ENCODE data around the gene EVA1C.
A peak's percentile ranks its signal among the peaks of the same experiment; 100 is the strongest.

EVA1C gene

DNA sequence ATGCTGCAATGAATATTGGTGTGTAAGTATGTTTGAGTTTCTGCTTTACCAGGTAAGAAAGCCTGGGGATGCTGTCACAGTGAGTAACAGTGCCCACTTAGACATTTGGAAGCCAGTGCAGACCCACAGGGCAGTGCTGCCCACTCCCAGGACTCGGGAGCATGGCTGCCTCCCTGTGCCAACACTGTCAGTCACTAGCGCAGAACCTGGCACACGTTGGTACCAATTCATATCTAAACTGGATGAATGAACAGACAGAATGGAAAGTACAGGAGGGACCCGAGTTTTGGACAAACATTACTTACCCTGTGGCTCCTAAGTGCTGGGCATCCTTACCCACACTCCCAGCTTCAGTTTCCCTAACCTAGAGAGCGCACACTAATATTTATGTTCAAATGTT lies 1.6 kb upstream of the EVA1C start:
- ATAC-seq: no peak
- Mint-ChIP-seq H3K4me3 (peak overlapping the region; percentile 42), H3K36me3 (no peaks in the 10 kb centered on the region), H3K4me1 (peaks cover 14% of the 10 kb centered on the region), H3K27ac (no peak overlapping the region), H3K9me3 (no peaks in the 10 kb centered on the region), H3K27me3 (peaks cover 56% of the 10 kb centered on the region)

DNA sequence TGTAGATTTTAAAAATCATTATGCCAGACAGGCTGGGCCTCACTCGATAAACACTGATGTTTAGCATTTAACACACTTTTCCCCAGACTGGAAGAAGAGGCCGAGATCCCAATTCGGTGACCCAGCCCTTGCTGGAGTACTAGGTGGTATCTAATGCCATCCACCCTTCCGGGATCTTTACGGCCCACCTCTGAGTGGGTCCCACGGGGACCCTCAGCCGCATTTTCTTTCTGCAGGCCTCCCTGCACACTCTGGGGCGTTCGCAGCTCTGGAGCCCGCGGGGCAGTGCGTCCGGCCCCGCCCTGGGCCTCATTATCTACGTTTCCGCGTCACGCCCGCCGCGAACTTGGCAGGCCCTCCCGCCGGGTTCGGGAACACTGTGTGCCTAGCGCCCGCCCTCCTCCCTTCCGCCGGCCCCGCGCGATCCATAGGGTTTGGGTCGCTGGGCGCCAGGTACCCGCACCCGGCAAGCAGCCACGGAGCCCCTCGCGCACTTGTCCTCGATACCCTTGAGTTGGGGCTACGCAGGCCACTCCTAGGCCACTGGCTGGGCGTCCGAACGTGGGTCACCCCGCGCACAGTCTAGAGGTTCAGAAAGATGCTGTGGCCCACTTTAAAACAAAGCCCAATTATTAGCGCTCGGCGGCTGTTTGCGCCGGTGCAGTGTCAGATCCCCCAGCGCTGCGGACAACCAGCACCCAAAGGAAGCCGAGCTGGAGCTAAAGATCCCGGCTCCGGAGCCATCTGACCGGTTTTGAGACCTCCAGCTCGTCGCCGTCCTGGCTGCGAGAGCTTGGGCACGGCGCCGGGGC lies 950 bp upstream of the EVA1C start:
- peak; percentile 53 for ATAC-seq
- no peaks in the 10 kb centered on the region for H3K36me3 Mint-ChIP-seq
- peak overlapping the region; percentile 90 for H3K4me3 Mint-ChIP-seq
- H3K27ac Mint-ChIP-seq: peak overlapping the region; percentile 77
- no peaks in the 10 kb centered on the region for H3K9me3 Mint-ChIP-seq
- H3K27me3 Mint-ChIP-seq: peaks cover 63% of the 10 kb centered on the region
- peaks cover 14% of the 10 kb centered on the region for H3K4me1 Mint-ChIP-seq

DNA sequence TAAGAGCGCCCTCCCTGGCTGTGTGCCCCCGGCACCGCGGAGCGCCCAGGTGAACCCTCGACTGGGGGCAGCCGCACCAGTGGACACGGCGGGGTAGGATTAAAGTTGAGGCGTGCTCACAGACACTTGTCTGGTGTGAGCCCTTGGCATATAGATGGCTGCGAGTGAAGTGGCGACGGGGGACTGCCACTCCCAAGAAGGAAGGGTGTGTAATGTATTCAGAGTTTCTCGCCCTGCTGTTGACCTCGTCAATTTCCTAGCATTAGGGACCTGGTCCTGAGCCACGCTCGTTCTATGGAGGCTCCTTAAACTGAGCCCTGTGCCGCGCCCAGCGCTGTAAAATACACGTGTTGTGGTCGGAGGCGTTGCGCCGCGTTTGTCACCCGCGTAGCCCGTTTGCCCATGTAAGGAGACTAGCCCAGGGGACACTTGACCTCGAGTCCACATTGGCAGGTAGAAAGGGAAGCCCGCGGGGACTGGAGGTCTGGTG lies 554 bp downstream of the EVA1C start:
- ATAC-seq: peak; percentile 39
- peaks cover 14% of the 10 kb centered on the region for H3K4me1 Mint-ChIP-seq
- H3K27ac Mint-ChIP-seq: no peak overlapping the region
- H3K4me3 Mint-ChIP-seq: peak overlapping the region; percentile 78
- no peaks in the 10 kb centered on the region for H3K36me3 Mint-ChIP-seq
- no peaks in the 10 kb centered on the region for H3K9me3 Mint-ChIP-seq
- H3K27me3 Mint-ChIP-seq: peaks cover 65% of the 10 kb centered on the region

DNA sequence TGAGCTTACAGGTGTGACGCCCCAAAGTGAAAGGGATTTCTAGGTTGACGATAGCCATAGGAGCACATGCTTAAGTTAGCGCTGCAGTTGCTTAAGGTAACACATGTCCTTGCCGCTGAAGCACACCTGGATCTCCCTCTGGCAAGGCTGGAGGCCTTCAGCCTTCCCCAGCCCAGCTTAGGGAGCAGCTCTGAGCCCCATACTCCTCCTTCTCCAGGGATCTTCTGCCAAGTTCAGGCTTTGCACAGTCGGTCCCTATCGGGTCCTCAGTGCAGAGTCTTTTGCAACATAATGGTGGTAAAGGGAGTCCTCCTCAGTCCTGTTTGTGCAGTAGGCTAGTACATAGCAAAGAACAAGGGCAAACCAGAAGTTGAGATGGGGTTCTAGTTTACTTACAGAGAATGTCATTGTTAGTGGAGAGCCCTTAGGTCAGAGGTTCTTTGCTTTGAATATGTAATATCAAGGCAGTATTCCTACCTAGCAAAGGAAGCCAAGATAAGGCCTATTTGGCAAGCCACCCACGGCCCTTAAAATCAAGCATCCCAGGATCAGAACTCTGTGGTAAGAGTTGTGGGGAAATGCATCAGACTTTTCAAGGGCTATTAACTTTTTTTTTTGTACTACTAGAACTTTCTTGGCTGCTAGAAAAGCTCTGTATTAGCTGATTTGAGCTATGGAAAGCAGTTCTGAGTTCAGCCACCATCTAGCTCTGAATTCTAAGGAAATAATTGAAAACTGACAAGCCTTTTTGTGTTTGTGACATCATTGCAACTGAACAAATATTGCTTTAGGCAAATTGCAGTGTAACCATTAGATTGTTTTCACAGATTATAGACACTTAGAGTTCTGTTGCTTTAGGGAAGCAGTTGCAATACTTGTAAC lies 1.4 kb downstream of the EVA1C start:
- no peak for ATAC-seq
- H3K4me1 Mint-ChIP-seq: peaks cover 14% of the 10 kb centered on the region
- no peak overlapping the region for H3K27ac Mint-ChIP-seq
- H3K27me3 Mint-ChIP-seq: peaks cover 66% of the 10 kb centered on the region
- H3K9me3 Mint-ChIP-seq: no peaks in the 10 kb centered on the region
- H3K4me3 Mint-ChIP-seq: no peak overlapping the region
- no peaks in the 10 kb centered on the region for H3K36me3 Mint-ChIP-seq

DNA sequence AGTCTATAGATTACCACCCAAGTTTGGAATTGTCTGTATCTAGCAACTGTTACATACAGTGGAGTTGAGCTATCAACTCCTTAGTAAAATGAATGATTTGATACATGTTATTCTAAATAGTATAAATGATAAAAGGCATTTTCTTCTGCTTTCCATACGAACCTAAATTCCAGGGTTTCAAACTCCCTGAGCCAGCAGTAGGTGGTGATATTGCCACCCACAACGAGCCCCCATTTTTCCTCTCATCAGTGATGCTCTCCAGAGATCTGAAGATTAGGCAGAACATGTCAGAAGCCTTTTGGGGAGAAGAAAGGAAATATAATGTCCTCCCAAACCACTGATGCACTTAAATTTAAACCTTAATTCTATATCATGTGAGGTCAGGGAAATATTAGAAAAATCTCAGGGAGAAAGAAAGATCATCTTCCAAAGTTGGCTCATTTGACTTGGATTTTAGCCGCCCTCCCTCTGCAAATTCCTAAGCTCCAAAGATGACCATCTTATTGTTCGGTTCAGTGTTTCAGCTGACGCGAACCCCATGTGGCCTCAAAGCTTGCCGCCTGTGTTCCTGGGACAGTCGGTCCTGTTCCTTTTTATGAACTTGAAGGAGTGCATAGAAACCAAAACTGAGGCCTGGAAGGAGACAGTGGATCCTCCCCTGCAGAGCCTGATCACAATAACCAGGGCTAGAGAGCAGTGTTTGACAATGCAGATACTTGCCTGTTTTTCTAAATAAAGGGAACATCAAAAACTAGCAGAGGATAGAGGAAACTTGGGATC lies 2.3 kb downstream of the EVA1C start:
- Mint-ChIP-seq H3K4me1 (peaks cover 14% of the 10 kb centered on the region), H3K4me3 (no peak overlapping the region), H3K27ac (no peak overlapping the region), H3K9me3 (no peaks in the 10 kb centered on the region), H3K36me3 (no peaks in the 10 kb centered on the region), H3K27me3 (peaks cover 61% of the 10 kb centered on the region)
- ATAC-seq: no peak

DNA sequence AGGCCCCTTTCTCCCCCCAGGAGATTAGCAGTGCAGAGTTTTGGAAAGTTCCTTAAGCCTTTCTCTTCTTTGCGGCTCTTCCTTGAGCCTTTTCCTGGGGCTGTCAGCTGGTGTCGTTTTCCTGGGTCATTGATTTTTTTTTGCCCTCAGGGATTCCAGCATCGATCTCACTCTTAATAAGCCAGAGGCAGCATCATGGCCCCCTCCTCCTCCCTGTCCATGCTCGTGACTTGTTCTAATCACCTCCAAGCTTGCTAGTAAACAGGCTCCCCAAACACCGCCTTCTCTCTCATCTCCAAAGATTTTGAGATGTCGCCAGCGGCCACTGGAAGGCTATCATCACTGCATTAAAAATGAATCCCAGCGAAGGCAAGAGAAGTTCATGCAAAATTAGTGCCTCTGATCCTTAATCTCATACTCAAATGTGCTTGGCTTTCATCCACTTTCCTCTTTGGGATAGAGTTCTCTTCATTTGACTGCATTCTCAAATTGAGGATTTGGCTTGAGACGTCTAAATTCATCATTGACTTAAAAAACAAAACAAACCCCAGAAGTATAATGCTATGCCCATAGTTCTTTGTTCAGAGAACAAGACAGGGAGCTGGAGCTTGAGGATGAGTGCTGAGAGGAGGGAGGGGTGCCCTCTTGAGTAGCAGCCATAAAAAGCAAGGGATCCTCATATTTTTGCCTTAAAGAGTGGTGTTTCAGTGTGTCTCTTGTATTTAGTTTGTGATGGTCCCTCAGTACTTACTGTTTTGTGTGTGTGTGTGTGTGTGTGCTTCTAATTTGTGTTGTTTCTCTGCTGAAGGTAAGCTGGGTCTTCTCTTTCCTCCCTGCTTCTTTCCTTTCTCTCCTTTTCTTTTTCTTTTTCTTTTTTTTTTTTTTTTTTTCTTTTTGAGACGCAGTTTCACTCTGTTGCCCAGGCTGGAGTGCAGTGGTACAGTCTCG lies 3.2 kb downstream of the EVA1C start:
- Mint-ChIP-seq H3K27me3 (peaks cover 52% of the 10 kb centered on the region), H3K9me3 (no peaks in the 10 kb centered on the region), H3K4me1 (peaks cover 14% of the 10 kb centered on the region), H3K27ac (no peak overlapping the region), H3K4me3 (no peak overlapping the region), H3K36me3 (no peaks in the 10 kb centered on the region)
- ATAC-seq: no peak

DNA sequence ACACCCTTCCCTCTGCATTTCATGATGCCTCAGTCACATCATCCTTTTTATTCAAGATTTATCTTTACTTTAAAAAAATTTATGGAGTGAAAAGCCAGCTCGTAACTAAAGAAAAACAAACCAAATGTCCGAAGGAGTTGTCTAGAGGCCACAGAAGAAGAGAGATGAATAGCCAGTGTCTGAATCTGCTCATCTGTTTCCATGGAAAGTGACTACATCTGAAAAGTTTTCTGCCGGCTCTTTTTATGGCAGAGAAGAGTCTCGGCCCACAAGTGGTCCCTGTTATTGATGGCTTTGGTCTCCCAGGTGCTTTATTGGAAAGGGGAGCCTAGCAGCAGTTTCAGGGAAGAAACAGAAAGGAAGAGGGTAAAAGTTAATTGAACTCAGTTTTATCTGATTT lies 5.6 kb downstream of the EVA1C start:
- peaks cover 6% of the 10 kb centered on the region for H3K36me3 Mint-ChIP-seq
- H3K27ac Mint-ChIP-seq: no peak overlapping the region
- peaks cover 4% of the 10 kb centered on the region for H3K9me3 Mint-ChIP-seq
- H3K4me1 Mint-ChIP-seq: peaks cover 4% of the 10 kb centered on the region
- no peak overlapping the region for H3K4me3 Mint-ChIP-seq
- ATAC-seq: no peak
- H3K27me3 Mint-ChIP-seq: peaks cover 42% of the 10 kb centered on the region

DNA sequence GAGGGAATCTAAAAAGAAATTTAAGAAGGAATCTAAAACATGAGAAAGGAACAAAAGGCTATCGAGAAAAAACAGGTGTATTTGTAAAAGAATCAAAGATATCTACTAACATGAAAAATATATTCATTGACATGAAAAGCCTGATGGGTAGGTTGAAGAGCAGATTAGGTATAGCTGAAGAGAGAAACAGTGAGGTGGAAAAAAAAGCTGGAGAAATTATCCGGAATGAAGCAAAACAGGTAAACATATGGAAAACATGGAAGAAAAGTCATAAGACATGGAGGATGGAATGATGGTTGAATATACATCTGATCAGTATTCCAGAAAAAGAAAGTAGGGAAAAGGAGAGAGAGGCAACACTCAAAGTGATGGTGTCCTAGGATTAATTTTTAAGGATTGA lies 9.6 kb downstream of the EVA1C start:
- Mint-ChIP-seq H3K27me3 (peaks cover 17% of the 10 kb centered on the region), H3K4me3 (no peak overlapping the region), H3K4me1 (no peaks in the 10 kb centered on the region), H3K36me3 (peaks cover 6% of the 10 kb centered on the region), H3K9me3 (peaks cover 4% of the 10 kb centered on the region), H3K27ac (no peak overlapping the region)
- ATAC-seq: no peak

DNA sequence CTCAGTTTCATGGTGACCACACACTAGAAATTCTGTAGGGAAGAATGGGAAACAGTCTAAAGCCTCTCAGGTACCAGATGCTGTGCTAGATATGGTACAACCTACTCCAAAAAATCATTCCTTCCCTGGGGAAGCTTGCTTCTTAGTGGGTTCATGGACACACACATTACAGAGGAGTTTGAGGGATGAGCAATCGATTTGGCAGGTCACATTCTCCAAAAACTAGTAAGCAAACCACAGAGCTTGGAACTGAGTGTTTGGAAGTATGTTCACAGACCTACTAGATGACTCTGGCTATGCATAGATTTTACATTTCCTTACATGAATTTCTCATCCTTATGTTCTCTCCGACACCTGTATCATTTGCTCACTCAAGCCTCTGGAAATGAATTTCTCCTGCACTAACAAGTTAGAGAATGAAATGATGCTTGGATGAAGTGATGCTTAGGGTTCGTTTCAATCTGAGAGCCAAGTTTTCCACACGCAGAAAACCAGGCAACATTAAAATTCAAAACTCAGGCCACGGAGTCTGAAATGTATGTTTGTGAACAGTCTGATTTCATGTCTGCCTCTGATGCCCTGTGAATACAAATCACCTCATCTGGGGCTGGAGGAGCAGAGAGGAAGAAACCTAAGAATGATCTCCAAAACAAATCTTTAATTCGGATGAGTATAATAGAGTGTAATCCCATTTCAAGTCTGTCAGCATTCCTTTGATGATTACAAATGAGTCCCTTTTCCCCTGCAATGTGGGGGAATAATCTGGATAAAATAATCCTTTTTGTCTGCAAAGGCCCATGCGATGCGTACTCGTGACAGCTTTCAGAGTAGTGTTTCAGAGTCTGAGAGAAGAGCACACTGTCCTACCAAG lies 11.0 kb downstream of the EVA1C start:
- H3K36me3 Mint-ChIP-seq: peaks cover 6% of the 10 kb centered on the region
- no peak for ATAC-seq
- no peaks in the 10 kb centered on the region for H3K4me1 Mint-ChIP-seq
- peaks cover 4% of the 10 kb centered on the region for H3K9me3 Mint-ChIP-seq
- H3K27ac Mint-ChIP-seq: no peak overlapping the region
- no peak overlapping the region for H3K4me3 Mint-ChIP-seq
- peaks cover 12% of the 10 kb centered on the region for H3K27me3 Mint-ChIP-seq

DNA sequence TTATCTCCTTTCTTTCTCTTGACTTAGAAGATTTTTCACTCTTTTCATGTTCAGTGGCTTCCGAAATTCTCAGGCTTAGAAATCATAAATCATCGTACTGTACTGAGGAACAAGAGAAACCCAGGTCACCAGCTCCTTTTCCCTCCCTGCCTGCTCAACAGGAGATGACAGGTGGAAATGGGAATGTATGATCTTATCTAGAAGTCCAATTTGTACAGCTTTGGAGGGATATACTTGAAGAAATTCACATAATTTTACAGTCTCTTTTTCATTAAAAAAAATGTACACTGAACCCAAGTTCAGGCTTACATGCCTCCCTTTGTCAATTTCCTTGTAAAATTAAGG lies 11.7 kb downstream of the EVA1C start:
- no peak overlapping the region for H3K27ac Mint-ChIP-seq

DNA sequence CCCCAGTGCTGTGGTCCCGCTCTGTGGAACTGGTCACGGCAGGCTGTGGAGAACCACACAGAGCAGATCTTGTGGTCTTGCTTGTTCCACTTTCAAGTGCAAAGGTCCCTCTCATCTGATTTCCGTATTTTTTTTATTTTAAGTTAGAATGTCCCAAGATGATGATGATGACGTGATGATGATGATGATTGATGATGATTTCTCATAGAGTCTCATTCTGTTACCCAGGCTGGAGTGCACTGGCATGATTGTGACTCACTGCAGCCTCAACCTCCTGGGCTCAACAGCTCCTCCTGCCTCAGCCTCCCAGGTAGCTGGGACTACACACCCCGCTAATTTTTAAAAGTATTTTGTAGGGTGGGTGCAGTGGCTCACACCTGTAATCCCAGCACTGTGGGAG lies 12.2 kb downstream of the EVA1C start:
- Mint-ChIP-seq H3K36me3 (peaks cover 6% of the 10 kb centered on the region), H3K4me3 (no peak overlapping the region), H3K9me3 (peaks cover 4% of the 10 kb centered on the region), H3K4me1 (no peaks in the 10 kb centered on the region), H3K27ac (no peak overlapping the region), H3K27me3 (peaks cover 9% of the 10 kb centered on the region)
- ATAC-seq: no peak

More for the DNA sequence above, 11.7 kb downstream of the EVA1C start:
- Mint-ChIP-seq H3K4me1 (no peaks in the 10 kb centered on the region), H3K27me3 (peaks cover 9% of the 10 kb centered on the region), H3K36me3 (peaks cover 6% of the 10 kb centered on the region), H3K9me3 (peaks cover 4% of the 10 kb centered on the region), H3K4me3 (no peak overlapping the region)
- ATAC-seq: no peak

DNA sequence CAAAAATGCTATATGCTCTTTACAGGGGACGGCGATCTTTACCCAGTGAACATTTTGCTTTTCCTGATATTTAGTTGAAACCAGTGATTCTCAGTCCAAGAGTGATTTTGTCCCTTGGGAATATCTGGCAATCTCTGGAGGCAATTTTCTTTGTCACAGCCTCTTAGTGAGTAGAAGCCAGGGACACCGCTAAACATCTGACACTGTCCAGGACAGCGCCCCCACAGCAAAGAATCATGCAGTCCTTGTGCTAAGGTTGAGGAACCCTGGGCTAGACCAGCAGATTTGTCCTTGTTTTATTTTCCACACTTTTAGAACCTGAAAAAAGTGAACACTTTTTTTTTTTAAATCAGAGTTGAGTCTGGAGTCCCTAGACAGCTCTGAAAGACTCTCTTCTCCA lies 13.1 kb downstream of the EVA1C start:
- ATAC-seq: no peak
- Mint-ChIP-seq H3K4me1 (no peaks in the 10 kb centered on the region), H3K4me3 (no peak overlapping the region)

DNA sequence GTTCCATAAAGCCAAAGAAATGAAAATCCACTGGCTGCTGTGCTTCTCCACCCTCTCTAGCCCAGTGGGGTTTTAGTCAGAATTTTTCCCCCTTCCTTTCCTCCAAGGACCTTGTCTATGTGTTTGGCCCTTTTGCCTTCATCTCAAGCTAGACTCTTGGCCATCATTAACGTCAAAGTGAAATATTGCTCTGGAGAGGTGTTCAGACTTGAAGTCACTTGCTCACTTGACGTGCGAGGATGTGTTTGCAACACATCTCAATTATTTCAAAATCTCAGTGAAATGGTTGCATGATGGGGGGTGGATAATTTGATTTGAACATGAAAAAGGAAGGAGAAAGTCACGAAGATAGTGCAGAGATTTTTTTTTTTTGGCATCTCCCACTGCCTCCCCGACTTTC lies 13.6 kb downstream of the EVA1C start:
- peaks cover 6% of the 10 kb centered on the region for H3K36me3 Mint-ChIP-seq
- peaks cover 7% of the 10 kb centered on the region for H3K9me3 Mint-ChIP-seq
- H3K4me1 Mint-ChIP-seq: no peaks in the 10 kb centered on the region
- peaks cover 9% of the 10 kb centered on the region for H3K27me3 Mint-ChIP-seq
- no peak overlapping the region for H3K4me3 Mint-ChIP-seq
- ATAC-seq: no peak
- no peak overlapping the region for H3K27ac Mint-ChIP-seq

More for the DNA sequence above, 13.1 kb downstream of the EVA1C start:
- H3K9me3 Mint-ChIP-seq: peaks cover 7% of the 10 kb centered on the region
- H3K27ac Mint-ChIP-seq: no peak overlapping the region
- peaks cover 9% of the 10 kb centered on the region for H3K27me3 Mint-ChIP-seq
- H3K36me3 Mint-ChIP-seq: peaks cover 6% of the 10 kb centered on the region
